Smooth muscle cell of the brain vasculature (primary cell): Measurements from ENCODE around the gene DLX2.

Source experiments
- DNase-seq: peaks from one replicate; pipeline ENCODE4 v3.0.0-alpha.2; 2012; ENCODE audit warnings: low read depth, low spot score

Gene DLX2

DNA sequence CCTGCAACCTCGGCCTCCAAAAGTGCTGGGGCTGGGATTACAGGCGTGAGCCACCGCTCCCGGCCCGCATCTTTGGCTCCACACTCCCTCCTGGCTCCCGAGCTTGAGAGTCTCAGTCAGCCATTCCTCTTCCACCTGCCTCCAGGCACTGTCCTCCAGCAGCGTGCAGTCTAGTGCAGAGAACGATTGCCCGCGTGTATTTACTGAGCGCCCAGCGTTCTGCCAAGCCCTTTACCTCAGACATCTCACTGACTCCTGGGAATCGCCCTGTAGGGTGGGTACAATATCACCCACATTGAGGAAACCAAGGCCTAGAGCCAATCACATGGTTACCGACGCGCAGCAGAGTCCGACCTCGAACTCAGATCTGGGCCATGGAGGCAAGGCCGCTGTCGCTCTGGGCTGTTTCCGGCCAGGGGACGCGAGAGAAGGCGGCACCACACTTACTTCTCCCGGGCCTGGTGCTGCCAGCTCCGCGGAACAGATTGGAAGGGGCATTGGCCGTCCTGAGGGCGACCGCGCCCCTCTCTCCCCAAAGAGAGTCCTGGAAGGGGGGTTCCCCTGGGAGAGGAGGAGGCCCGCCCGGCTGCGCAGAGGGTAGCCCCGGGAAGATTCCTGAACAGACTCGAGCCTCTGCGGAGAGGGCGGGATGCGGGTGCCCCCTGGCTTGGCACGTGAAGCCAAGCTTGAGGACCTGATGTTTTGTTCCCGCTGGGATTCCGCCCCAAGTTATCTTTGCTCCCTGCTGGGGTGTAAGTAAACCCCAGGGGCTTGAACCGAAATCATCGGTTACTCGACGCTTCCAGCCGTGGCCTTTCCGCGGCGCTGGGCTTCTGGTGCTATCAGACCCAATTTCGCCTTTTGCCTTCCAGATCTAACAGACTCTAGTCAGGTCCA is 5.2 kb upstream of the DLX2 start:
- DNase-seq = no peak

DNA sequence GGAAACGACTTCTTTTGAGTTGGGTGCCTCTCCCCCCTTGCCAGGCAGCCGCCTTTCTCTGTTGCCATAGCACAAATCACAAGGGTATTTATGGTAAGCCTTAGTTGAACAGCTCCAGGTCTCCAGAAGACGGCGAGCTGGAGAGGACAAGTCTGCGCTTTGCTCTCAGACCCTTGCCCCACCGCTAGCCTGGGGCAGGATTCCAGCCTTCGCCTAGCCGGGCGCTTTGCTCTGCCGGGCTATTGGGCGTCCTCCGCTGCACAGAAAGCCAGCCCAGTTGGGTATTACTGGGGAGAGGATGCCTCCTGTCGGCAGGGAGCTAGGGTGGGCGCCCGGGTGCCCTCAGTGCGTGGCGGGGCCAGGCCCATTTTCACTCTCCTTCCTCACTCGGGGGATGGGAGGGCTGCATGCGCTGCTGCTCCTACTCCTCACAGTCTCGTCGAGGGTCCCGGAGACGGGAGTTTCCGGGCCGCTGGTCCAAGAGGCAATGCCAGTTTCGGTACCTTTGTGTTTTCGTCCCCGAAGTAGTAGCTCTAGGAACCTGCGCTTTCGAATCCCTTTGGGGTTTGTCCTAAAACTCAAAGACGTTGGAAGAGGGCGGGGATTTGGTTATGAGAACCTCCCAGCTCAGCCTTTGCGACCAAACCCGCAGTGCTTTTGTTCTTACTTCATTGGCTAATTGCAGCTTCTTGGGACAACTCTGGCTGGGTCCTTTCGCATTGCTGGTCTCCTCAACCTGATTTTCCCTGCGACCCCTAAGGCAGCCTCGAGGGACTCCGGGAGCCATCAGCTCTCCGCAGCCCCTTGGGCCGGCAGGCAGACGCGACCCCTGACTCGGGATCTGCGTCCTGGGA is 3.6 kb upstream of the DLX2 start:
- DNase-seq = no peak

DNA sequence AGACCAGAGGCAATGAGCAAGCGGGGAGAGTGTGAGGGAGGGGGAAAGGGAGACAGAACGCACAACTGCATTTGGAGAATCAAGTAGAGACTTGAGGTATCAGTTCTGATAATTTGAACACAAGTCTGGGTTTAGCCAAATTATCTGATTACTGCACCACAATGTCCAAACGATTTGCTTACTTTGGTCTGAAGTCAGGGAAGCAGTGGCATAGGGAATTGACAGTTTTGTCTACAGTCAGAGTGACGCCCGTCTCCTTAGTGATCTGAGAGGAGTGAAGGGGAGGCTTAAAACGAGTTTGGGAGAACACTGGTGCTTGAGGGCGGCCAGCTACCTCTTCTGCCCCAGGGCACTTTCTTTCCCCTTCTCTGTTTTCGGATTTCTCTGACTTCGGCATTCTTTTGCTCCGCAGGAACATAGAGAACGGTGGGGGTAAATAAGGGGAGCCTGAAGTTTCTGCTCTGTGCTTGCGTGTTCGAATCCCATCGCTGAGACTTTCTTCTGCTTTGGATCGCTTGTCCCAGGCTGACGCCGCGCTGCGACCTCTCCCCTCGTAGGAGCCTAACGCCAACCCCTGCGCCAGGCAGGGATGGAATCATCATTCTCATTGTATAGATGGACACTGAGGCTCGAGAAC is 2.9 kb upstream of the DLX2 start:
- DNase-seq = no peak

DNA sequence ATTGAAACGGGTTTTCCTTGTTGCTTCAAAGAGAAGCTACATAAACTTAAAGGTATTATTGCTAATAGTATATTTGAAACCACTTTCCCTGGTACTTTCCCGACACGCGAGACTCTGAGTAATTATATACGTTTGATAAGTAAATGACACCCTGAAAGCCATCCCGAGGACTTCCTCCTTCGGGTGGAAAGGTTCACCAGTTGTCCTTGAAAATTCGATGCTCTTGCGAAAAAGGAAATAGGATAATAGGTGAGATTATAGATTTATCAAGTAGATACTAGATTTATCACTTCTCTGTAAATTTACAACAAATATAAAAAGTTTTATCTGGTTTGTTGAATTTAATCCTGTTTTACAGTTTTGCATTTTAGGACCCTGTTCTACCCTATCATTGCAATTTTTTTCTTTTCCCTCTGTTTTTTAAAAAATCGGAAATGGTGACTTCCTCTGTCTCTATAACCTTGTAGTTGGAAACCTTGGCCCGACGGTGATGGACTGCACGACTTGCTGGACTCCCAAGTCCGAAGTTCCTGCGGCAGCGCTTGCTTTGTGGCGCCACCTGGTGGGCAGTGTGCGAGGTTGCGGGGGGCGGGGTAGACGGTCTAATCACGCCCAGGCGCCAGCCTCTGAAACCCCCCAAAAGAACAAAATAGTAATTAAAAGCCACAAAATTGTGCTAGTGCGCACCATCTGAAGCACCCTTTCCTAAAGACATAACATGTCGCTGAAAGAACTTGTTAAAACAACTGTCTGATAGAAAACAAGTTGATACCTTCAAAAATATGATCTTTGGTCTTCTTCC is 972 bp upstream of the DLX2 start:
- DNase-seq = peak; percentile 77

DNA sequence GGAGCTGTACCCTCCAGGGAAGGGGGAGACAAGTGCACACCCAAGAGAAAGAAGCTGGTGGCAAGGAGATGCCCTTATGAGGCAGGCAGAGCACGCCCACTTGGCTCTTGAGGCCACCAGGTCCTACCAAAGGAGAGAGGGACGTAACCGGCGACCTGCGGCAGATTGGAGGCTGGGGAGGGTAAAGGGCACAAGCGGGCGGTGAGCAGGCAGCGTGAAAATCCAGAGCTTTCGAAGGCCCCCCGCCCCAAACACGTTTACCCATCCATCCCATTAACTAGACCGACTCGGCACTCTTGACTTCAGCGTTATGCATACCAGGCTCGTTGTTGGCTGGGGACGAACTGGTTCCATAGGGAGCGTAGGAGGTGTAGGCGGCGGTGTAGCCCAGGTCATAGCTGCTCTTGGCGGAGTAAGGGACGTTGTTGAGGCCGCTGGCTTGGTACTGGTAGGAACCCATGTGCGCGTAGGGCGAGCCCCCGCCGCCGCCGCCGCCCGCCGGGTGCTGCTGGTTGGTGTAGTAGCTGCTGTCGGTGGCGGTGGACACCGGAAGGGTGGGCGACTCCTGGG is 794 bp downstream of the DLX2 start:
- no peak for DNase-seq

DNA sequence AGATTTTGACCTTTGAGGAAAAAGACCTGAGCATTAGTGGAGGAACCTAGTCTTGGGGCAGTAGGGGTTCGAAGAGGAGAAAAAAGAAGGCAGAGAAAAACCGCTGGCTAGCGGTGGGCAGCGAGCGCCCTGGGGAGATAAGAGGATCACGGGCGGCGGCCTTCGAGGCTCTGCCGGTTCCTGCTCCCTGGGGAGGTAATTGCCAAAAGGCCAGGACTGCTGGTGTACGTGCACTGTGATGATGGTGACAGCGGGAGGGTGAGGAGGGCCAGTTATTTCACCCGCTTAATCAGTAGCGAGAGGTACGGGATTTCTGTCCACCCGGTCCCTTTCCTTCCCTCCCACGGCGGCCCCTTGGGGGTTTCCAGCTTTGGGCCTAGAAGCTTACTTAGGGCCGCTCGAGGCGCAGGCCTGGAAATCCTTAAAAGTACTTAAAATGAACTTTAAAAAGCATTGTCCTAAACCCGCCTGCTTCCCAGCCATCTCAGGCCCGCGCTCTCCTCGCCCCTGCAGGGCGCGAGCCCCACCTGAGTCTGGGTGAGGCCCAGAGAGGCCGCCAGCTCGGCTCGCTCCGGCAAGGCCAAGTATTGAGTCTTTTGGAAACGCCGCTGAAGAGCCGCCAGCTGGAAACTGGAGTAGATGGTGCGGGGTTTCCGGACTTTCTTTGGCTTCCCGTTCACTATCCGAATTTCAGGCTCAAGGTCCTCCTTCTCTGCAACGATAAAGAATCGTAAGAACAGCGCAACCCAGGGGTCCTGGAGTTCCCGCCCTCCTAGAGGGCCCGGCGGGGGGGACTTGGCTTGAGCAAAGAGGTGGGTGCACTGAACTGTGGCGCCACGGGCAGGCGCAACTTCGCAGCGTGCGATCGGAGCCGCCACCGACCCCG is 1.5 kb downstream of the DLX2 start:
- no peak for DNase-seq

DNA sequence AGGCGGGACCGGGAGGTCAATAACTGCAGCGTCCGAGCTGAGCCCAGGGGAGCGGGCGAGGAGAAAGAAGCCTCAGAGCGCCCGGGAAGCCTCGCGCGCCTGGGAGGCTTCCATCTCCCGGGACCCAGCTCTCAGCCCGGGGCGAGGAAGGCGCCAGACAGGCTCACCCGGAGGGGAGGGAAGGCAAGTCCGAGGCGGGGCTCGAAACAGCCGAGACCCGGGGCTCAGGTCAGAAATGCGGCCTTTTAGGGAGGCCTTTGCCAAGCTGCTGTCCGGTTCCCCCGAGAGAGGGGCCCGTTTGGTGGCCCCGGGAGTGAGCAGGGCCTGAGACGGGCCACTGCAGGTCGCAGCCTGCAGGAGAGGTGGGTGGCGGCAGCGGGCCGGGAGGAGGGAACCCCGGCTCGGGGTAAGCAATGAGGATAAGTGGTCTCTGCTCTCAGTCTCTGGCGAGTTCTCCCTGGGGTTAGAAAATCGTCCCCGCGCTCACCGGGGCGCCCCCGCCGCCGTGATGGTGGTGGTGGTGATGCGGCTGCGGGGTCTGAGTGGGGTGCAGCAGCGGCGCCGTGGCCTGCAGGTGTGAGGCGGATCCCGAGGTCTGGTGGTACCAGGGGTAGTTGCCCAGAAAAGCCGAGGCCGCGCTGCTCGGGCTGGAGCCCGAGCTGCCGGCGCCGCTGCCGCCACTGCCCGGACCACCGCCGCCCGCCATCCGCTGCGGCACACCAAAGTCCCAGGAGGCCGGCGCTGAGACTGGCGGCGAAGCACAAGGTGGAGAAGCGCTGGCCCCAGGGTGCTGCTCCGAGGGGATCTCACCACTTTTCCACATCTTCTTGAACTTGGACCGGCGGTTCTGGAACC is 2.4 kb downstream of the DLX2 start:
- DNase-seq = no peak

DNA sequence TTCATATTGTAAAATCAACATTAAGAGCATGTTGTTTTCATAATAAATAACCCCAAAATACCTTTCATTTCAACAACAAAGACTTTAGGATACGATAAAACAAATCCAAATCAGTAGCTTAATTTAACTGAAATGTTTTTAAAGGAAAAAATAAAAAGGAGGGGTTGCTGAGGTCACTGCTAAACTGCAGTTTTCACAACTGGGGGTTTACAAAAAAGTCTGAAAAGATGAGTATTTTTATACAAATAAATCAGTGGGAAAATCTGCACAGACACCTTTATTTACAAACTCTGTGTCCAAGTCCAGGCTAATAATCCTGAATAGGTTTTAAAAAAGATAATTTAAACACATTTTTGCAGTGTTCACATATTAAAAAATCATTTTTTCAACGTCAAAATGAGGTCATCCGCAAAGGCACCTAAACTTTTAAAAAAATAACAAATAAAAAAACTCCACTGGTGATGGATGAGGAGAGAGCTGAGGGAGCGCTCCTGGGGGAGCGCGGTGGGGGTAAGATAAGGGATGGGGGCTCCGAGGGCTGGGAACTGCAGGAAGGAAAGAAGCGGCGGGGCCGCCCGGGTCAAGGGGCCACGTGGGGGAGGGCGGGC is 3.1 kb downstream of the DLX2 start:
- DNase-seq = no peak

DNA sequence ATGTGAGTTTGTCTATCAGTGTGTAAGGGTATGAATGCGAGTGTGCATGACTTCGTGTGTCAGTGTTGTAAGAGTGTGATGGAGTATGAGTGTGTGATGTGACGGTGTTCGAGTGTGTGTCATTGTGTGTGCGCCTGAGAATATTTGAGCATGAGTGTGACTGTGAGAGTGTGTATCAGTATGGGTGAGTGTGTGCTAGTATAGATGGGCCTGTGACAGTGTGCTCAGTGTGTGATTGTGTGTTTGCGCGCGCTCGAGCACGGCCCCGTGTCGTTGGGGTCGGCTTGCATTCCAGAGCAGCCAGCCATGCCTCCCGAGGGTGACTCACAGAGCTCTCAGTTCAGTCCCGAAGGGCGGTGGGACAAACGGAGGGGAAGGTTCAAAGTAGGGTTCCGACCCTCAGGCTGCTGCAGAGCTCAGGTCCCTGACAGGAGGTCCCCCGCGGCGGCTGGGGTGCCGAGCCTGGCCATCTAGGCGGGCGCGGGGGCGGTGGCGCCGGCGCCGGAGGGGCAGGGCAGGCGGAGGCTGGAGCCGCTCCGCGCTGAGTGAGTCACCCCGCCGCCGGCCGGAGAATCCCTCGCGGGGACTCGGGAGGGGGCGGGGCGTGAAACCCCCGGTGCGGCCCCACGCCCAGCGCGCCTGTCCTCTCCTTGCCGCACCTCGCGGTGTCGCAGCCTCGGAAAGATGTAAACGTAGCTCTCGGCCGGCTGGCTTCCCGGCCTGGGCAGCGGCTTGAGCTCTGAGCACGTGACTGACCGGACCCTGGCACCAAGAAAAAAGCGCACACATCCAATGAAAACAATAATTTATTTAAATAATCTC is 3.8 kb downstream of the DLX2 start:
- no peak for DNase-seq

DNA sequence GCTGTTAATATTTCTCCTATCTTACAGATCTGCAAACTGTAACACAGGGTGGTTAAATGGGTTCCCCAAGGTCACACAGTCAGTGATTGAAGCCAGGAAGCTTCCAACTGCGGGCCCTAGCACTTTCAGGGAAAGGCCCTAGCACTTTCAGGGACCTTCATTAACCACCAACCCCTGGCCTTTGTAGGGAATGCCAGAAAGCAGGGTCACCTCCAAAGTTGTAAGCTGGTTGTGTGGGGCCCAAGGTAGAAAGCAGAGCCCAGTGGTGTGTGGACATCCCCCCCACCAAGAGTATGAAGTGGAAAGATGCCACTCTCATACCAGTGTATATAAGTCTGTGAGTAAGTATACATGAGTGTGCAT is 4.4 kb downstream of the DLX2 start:
- no peak for DNase-seq

DNA sequence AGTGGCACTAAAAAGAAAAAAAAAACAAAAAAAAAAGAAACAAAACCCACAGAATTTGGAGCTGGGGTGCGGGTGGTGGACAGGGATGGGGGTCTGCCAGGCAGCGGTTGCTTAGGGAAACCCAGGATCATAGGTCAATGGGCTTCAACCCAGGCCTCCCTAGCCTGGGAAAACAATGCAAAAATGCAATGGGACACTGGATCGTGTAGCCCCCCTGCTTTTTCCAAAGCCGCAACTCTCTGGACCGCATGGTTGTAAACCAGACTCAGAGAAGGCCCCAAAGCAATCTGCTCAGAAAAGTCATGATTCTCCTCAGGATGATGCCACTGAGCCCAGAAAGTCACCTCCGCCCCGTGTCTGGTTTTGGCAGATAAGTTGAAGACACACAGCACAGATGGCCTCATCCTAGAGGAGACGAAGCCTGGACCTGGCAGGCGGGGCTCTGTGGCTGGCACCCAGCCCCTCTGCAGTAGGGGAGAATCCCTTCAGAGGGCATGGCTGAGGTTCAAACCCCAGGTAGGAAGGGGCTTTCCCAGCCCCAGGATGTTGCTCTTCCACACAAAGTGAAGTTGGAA is 5.1 kb downstream of the DLX2 start:
- no peak for DNase-seq

DNA sequence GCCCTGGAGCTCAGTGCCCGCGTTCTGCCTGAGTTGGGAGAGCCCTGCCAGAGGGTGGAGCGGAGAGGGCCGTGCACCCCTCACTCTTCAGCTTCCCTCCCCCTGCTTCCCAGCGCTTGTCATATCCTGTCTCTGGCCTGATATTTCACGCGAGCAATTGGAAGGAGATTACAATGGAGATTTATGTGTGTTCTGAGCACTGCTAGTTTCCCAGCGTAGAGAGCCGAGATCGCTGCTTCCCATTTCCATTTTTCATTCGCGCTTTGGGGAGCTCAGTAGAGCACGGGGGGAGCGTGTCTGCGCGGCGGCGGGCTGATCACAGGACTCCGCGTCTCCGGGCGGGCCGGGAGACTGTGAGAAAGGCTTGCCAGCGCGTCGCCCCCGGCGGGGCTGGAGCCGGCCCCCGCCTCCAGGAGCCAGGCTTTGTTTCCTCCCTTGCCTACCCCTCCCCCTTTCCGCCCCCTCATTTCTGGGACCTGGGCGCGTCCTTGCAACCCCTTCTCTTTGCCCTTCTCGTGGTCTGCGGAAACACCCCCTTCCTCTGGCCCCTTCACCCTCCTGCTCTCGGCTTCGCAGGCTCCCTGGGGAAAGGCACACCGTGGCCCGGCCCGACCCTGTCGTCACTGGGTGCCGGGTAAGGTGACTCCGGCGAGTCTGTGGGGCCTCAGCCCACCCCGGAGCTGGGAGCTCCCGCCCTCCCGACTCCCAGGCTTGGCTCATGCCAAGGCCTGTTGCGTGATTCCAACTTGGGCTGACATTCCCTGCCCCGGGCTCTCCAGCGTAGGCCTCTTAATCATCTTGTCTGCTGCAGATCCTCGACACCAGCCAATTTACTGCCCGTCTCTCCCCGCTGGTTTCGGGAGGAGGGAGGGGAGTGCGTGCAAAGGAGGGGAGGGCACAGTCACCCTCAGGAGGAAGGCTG is 5.8 kb downstream of the DLX2 start:
- DNase-seq = no peak

DNA sequence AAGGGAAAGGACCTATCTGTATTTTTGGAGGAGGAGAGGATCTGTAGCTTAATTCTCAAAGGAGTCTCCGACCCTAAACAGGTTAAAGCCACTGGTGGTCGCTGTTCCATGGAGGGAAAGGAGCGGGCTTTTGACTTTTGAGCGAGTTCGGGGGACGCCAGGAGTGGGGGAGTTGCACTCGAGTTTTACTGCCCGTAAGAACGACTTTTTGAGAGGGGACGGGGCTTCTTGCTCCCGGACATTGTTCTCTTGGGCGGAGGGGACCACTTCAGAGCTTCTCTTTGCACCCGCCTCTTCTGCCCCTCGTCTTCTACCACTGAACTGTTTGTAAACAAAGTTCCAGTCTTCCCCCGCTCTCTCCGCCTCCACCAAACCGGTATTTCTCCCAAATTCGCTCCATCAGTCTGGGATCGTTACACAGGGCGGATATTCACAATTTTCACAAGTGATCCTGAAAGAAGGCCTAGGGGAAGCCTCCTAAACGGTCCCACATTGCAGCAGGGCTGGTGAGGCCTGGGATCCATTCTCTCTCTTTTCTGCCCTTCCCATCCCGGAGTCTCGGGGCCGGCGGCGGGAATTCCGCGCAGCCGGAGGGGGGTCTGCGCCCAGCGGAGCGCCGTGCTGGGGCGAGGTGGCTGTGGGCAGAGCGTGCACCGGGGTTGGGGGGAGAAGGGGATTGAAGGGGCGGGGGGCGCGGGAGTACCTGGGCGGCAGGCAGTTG is 6.6 kb downstream of the DLX2 start:
- DNase-seq = no peak

DNA sequence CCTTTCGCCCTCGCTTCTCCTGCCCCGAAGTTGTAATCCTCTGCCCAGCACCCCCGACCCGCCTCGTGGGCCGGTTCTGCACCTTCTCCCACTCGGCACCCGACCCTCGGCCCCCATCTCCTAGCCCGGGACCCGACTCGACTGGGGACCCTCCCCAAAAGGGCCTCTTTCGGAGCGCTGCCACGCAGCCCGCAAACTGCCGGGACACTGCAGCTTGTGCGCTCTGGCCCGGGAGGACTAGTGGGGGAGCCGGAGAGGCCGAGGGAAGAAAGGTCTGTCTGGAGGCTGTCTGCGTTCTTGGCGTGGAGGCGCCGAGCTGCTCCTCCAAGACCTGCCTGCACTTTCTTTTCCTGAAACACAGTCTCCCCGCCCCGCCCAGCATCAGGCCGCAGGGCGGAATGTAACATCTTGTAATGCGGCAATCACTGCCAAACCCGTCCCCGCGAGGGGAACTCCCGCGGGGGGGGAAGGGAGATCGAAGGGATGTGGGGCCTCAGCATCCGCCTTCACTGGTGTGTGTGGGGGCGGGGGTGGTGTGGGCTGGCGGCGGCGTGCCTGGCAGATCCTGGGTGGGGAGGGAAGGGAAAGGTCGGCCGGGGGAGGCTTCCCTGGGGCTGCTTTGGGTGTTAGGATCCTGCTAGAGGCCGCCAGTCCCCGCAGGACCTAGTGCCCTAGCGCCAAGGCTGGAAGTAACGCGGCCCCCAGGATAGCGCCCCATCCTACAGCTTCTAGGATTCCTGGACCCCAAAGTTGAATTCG is 7.4 kb downstream of the DLX2 start:
- no peak for DNase-seq
